Islet of Langerhans (tissue), 1 donor: ENCODE data around the gene CGB2.
"Not testable (repeated sequence)": the region's sequence is repeated elsewhere in the genome, so short reads cannot be mapped to it uniquely, and the experiment has no call there.

ENCODE experiments used
- FAIRE-seq: peaks from one replicate; lab custom pipeline; 2011; peaks lifted over from hg19 to GRCh38; lab: Jason Lieb, UNC

CGB2 gene

GRCh38 chr19:49038111-49038510 lies 6.4 kb downstream of the CGB2 start:
- not testable (repeated sequence) for FAIRE-seq

DNA sequence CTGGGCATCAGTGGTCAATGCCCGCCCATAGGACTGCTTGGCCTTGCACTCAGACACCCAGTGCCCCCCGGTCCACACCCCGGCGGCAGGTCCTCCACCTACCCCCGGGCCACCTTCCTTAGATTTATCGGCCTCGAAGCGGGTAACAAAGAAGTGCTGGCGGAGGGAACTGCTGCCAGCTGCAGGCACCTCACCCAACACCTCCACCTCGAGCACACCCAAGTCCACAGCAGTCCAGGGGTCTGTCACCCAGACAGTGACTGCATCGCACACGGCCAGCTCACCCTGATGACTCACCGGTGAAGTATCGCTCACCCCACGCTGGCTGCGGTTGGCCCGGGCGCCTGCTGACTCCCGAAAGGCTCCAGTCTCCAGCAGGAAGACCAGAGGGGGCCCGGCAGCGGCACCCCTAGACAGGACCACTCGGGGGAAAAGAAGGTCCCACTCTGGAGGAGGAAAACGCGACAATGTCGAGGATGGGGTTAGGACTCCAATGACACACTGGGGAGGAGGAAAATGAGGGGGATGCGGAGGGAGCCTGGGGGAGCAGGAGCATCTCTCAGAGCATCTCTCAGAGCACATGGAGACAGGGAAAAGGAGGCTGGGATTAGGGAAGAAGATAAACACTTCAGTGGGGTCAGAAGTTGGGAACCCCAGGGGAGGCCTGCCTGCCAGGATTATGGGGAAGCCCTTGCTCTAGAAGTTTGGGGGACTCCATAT lies 7.0 kb downstream of the CGB2 start:
- not testable (repeated sequence) for FAIRE-seq

- not testable (repeated sequence) for FAIRE-seq
Observed at GRCh38 chr19:49039736-49040135, 8.0 kb downstream of the CGB2 start.

GRCh38 chr19:49042177-49042576 lies 10.5 kb downstream of the CGB2 start:
- no peak for FAIRE-seq

- not testable (repeated sequence) for FAIRE-seq
Observed at GRCh38 chr19:49042666-49043065, 11.0 kb downstream of the CGB2 start.

DNA sequence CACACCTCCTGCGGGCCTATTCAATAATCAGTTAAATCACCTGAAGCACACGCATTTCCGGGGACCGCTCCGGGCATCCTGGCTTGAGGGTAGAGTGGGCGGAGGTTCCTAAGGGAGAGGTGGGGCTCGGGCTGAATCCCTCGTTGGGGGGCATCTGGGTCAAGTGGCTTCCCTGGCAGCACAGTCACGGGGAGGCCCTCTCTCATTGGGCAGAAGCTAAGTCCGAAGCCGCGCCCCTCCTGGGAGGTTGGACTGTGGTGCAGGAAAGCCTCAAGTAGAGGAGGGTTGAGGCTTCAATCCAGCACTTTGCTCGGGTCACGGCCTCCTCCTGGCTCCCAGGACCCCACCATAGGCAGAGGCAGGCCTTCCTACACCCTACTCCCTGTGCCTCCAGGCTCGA lies 11.9 kb downstream of the CGB2 start, which contains the start of gene CGB5:
Gene CGB5, plus strand, starts transcription at position 301 of the 400 bp plus-strand sequence. CDS start 362 bp downstream, outside the sequence.
- FAIRE-seq, result not testable (repeated sequence)

DNA sequence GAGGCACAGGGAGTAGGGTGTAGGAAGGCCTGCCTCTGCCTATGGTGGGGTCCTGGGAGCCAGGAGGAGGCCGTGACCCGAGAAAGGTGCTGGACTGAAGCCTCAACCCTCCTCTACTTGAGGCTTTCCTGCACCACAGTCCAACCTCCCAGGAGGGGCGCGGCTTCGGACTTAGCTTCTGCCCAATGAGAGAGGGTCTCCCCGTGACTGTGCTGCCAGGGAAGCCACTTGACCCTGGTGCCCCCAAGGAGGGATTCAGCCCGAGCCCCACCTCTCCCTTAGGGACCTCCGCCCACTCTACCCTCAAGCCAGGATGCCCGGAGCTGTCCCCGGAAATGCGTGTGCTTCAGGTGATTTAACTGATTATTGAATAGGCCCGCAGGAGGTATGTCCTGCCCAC lies 17.3 kb downstream of the CGB2 start, which contains the start of gene CGB8:
Gene CGB8, minus strand, starts transcription at position 101 of the 400 bp plus-strand sequence. CDS start 372 bp downstream, outside the sequence.
- not testable (repeated sequence) for FAIRE-seq

DNA sequence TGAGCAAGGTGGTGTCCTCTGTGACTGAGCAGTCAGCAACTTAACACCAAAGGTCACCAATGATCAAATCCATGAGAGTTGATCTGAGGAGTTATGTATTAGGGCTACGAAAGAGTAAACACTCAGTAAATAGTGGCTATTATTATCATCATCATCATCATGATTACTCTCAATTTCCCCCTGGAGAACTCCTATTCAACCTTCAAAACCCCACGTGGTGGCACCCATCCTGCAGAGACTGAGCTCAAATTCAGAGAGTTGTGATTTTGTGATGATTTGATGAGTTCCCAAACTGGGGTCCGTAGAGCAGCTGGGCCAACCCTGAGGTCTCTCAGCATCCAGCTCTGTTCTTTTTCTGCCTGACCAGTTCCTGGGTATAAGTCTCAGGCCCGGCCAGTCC lies 18.1 kb downstream of the CGB2 start:
- FAIRE-seq, result not testable (repeated sequence)

GRCh38 chr19:49050376-49051033 lies 18.8 kb downstream of the CGB2 start:
- not testable (repeated sequence) for FAIRE-seq

- FAIRE-seq, result no peak
Observed at GRCh38 chr19:49056101-49056901, 24.6 kb downstream of the CGB2 start.

GRCh38 chr19:49056902-49057596 lies 25.4 kb downstream of the CGB2 start:
- not testable (repeated sequence) for FAIRE-seq

DNA sequence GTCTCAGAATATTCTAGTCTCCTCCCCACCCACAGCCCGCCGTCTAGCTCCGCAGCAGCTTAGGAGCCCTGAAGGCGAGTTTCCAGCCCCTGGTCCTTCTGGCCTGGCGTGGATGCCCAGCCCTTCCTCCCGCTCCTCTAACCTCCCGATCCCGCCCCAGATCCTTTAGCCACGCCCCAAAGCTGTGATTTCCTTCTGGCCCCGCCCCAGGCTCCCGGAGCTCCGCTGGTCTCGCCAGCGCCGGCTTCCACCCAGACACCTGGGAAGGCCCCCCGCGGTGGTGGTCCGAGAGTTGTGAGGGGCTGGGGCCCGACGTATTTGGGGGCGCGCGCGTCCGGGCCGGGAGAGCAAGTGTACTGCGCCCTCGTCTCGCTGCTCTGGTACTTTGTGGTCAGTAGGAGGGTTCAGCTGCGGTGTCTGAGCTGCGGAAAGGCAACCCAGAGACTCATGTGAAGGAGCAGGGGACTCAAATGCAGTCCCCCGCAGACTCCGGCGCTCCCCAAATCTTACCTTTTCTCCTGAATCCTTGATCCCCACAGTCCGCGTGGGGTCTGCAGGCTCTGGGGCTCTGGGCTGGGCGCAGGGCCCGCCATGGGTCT lies 26.0 kb downstream of the CGB2 start, which contains the start of gene CGB7:
Gene CGB7, minus strand, starts transcription at position 114 of the 599 bp plus-strand sequence. CDS start 2,374 bp downstream, outside the sequence.
- FAIRE-seq, result no peak

GRCh38 chr19:49058562-49058961 lies 26.9 kb downstream of the CGB2 start:
- no peak for FAIRE-seq

DNA sequence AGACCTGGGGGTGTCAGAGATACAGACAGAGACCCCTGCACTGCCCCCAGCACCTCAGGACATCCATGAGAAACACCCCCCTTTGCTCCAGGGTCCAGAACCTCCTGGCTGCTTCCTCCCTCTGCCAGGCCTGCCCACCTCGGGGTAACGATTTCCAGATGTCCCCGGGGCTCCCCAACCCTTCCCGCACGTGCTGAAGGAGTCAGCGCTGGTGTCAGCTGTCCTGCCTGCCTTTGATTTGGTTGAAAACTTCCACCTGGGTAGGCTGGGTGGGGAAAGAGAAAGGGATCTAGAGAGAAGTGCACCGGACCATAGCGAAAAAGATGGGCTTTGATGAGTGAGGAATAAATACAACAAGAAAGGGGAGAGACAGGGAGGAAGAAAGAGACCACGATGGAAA lies 27.4 kb downstream of the CGB2 start:
- FAIRE-seq, result no peak

DNA sequence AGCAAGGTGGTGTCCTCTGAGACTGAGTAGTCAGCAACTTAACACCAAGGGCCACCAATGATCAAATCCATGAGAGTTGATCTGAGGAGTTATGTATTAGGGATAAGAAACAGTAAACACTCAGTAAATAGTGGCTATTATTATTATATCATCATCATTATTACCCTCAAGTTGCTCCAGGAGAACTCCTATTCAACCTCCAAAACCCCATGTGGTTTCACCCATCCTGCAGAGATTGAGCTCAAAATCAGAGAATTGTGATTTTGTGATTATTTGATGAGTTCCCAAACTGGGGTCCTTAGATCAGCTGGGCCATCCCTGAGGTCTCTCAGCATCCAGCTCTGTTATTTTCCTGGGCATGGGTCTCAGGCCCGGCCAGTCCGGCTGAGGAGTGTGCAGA lies 29.3 kb downstream of the CGB2 start:
- no peak for FAIRE-seq

- no peak for FAIRE-seq
Observed at GRCh38 chr19:49061445-49061844, 29.8 kb downstream of the CGB2 start.

- FAIRE-seq, result no peak
Observed at GRCh38 chr19:49064029-49064629, 32.4 kb downstream of the CGB2 start.

GRCh38 chr19:49064768-49065611 lies 33.3 kb downstream of the CGB2 start, which contains the start of gene NTF4:
NTF4 (minus strand) TSS chr19:49064818; CDS start chr19:49061997, 2,821 bp downstream.
- FAIRE-seq, result no peak

DNA sequence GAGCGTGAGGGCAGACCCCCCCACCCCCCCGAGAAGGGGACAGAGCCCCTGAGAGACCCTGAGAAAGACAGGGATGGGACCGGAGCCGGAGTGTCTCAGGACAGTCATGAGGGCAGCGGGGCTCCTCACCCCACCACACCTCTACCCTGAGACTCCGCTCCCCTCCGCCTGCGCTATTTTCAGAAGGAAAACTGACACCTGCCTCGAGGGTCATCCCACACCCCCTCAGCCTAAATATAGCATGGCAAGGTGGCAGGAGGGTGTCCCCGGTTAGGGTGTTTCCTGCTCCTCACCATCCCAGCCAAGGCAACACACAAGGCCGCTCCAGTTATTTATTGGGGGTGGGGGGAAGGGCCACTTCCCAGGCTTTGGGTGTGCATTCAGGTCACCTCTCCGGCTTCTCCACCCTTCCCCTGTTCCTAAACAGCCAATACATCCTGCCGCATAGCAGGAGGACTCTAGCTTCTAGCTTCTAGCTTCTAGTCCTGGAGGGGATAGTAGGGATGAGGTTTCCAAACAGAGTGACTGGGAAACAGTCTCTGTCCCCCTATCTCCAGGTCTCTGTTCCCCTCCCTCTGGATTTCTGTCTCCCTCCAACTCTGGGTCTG lies 34.3 kb downstream of the CGB2 start:
- no peak for FAIRE-seq

- no peak for FAIRE-seq
Observed at GRCh38 chr19:49067554-49067953, 35.9 kb downstream of the CGB2 start.
